Suprapubic skin (tissue), 4 donors: ENCODE data around the gene ROR2. TPM values are rescaled to one million over a fixed set of nuclear protein-coding genes. Genes with fewer than 3 reads are reported as not detected.

Source experiments
- DNase-seq, 2 donors: peaks; one replicate each; pipeline ENCODE4 v3.0.0-alpha.2; 2019; ENCODE audit warnings: low spot score in 2 of 2
- H3K27ac ChIP-seq: fragments of 200-600 bp; sonication (generic); one replicate; pipeline ENCODE4 v1.5.1; 2019
- H3K27me3 ChIP-seq: fragments of 200-600 bp; sonication (generic); one replicate; pipeline ENCODE4 v1.5.1; 2019
- H3K36me3 ChIP-seq: fragments of 200-600 bp; sonication (generic); one replicate; pipeline ENCODE4 v1.5.1; 2019
- H3K4me1 ChIP-seq: fragments of 200-600 bp; sonication (generic); one replicate; pipeline ENCODE4 v1.5.1; 2019
- H3K4me3 ChIP-seq: fragments of 200-600 bp; sonication (generic); one replicate; pipeline ENCODE4 v1.5.1; 2019; ENCODE audit warnings: mild to moderate bottlenecking
- H3K9me3 ChIP-seq: fragments of 200-600 bp; sonication (generic); one replicate; pipeline ENCODE4 v1.5.1; 2019
- EP300 ChIP-seq: sonication (generic); formaldehyde crosslinking; IDR thresholded peaks from one replicate; pipeline ENCODE4 v1.6.1; 2017; ENCODE audit warnings: antibody characterized with exemption
- POLR2A ChIP-seq, 2 donors: fragments of 450-650 bp; IDR thresholded peaks; one replicate each; pipeline ENCODE4 v1.6.1; 2017; ENCODE audit warnings: antibody characterized with exemption in 2 of 2, mild to moderate bottlenecking in 2 of 2, moderate library complexity in 2 of 2
- POLR2AphosphoS5 ChIP-seq, 3 donors: sonication (generic); formaldehyde crosslinking; IDR thresholded peaks; one replicate each; pipeline ENCODE4 v1.6.1; 2017; ENCODE audit warnings: antibody characterized with exemption in 3 of 3
- WGBS: methylation state at CpG from one replicate; pipeline ENCODE4 v1.1.5; 2018; 5-methylcytosine and 5-hydroxymethylcytosine counted together
- total RNA-seq, 4 donors: library from RNA; depleted of rRNA; stranded (reverse); fragments of >200 nt; gene quantifications; one replicate each; pipeline ENCODE4 v1.1.0, GENCODE V29; 2016
- TF ChIP-seq, protein P1 (sequence below), 2 donors: fragments of 200-600 bp in 1 of 2; fragments of 450-650 bp in 1 of 2; sonication (generic) in 1 of 2; IDR thresholded peaks; one replicate each; pipeline ENCODE4 v1.5.1; 2016 to 2019; ENCODE audit warnings: antibody characterized with exemption in 2 of 2, mild to moderate bottlenecking in 1 of 2, moderate library complexity in 1 of 2

Gene ROR2
- total RNA-seq, 4 donors from 2014 or later = 3.3 to 7.3 (median 5.0) TPM

DNA sequence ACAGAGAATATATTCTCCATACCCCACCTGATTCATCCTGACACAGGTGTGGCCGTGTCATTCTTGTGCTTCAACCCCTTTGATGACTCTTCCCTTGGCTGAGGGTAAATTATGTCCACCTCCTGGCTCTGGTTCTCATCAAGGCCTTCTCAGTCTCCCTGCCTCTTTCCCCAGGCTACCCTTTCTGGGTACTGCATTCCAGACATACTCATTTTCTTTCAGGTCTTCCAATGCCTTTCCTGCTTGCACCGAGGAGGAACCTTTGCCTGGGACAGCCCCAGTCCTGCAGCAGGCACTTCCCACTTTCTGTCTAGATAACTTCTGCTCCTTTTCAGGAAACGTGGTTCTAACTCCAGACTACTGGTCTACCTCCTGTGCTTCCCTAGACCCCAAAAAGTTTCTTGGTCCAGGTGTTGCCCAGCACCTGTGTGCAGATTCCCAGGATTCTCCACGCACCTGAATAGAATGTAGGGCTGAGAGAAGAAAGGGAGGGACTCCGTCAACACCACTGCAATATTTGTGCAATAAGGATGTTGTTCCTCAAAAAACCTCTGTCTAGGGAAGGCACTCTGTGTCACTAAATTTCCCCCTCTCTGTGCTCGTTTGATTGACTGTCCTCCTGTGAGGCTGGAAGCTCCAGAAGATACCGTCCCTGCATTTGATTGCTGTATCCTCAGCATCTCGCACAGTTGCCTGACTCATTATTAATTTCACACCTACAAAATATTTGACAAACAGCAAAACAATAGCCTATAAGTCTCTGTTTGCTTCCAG, 271.0 kb downstream of the ROR2 start:
- Histone ChIP-seq H3K4me1 (peaks cover 7% of the 10 kb centered on the region), H3K9me3 (no peaks in the 10 kb centered on the region), H3K4me3 (no peak overlapping the region), H3K27ac (no peak overlapping the region), H3K36me3 (no peaks in the 10 kb centered on the region), H3K27me3 (no peaks in the 10 kb centered on the region)
- 82% methylated on average over 8 of the region's 8 CpGs for WGBS
- DNase-seq = no peak
- TF ChIP-seq, protein P1, sequence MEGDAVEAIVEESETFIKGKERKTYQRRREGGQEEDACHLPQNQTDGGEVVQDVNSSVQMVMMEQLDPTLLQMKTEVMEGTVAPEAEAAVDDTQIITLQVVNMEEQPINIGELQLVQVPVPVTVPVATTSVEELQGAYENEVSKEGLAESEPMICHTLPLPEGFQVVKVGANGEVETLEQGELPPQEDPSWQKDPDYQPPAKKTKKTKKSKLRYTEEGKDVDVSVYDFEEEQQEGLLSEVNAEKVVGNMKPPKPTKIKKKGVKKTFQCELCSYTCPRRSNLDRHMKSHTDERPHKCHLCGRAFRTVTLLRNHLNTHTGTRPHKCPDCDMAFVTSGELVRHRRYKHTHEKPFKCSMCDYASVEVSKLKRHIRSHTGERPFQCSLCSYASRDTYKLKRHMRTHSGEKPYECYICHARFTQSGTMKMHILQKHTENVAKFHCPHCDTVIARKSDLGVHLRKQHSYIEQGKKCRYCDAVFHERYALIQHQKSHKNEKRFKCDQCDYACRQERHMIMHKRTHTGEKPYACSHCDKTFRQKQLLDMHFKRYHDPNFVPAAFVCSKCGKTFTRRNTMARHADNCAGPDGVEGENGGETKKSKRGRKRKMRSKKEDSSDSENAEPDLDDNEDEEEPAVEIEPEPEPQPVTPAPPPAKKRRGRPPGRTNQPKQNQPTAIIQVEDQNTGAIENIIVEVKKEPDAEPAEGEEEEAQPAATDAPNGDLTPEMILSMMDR (IDR thresholded peaks at IDR 0.05) = no peak
- TF ChIP-seq POLR2A (IDR thresholded peaks at IDR 0.05) = no peak
- no peak for TF ChIP-seq POLR2AphosphoS5 (IDR thresholded peaks at IDR 0.05)
- no peak for TF ChIP-seq EP300

DNA sequence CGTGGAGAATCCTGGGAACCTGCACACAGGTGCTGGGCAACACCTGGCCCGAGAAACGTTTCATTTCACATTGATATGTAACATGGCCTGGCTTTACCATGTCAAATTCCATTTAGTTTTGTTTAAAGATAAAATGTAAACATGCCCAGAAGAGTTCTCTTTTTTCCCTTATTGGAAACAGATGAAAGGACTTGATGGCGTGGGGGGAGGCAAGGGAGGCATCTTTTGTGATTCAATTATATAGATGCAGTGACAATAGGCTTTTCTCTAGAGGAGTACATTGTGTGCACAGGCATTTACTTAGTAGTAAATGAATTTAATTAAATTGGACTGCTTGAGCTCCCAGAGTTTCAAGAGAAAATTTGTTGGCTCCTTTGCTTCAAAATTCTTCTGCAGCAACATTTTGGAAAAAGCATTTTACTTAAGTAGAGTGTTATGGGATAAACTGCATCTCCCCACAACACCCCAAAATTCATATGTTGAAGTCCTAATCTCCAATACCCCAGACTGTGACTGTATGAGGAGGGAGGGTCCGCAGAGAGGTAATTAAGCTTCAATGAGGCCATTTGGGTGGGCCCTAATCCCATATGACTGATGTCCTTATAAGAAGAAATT, 272.1 kb downstream of the ROR2 start:
- 72% methylated on average over 5 of the region's 5 CpGs for WGBS
- TF ChIP-seq, protein P1 (IDR thresholded peaks at IDR 0.05) = no peak
- TF ChIP-seq POLR2AphosphoS5 (IDR thresholded peaks at IDR 0.05) (no peak), EP300 (no peak), POLR2A (IDR thresholded peaks at IDR 0.05) (no peak)
- DNase-seq = no peak

DNA sequence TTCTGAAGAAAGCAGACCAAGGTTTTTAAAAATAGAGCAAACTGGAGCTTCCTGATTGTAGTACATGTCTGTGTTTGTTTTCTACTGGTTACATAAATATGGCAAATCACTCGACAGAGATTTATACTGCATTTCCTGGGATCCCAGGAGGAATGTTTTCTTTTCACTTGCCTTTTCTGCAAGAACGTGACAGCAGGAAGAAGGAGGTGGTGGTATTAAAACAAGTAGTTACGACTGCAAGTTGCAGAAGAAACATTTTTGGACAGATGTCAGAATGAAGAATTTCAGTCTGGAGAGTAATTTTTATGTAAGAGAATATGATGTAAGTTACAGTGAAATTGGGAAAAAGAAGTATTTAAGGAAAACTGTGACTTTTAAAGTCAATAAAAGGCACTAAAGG, 272.7 kb downstream of the ROR2 start:
- Histone ChIP-seq H3K4me1 (peaks cover 7% of the 10 kb centered on the region), H3K36me3 (no peaks in the 10 kb centered on the region), H3K27ac (no peak overlapping the region), H3K27me3 (no peaks in the 10 kb centered on the region), H3K4me3 (no peak overlapping the region), H3K9me3 (no peaks in the 10 kb centered on the region)
- no peak for DNase-seq
- WGBS = 47% methylated on average over 3 of the region's 3 CpGs
- no peak for TF ChIP-seq POLR2A (IDR thresholded peaks at IDR 0.05)
- TF ChIP-seq, protein P1 (IDR thresholded peaks at IDR 0.05) = no peak
- TF ChIP-seq POLR2AphosphoS5 (IDR thresholded peaks at IDR 0.05) = no peak
- TF ChIP-seq EP300 = no peak

More for the DNA sequence above, 272.1 kb downstream of the ROR2 start:
- no peaks in the 10 kb centered on the region for H3K9me3 ChIP-seq
- H3K27ac ChIP-seq = no peak overlapping the region
- H3K36me3 ChIP-seq = no peaks in the 10 kb centered on the region
- H3K4me1 ChIP-seq = peaks cover 7% of the 10 kb centered on the region
- no peak overlapping the region for H3K4me3 ChIP-seq
- no peaks in the 10 kb centered on the region for H3K27me3 ChIP-seq

DNA sequence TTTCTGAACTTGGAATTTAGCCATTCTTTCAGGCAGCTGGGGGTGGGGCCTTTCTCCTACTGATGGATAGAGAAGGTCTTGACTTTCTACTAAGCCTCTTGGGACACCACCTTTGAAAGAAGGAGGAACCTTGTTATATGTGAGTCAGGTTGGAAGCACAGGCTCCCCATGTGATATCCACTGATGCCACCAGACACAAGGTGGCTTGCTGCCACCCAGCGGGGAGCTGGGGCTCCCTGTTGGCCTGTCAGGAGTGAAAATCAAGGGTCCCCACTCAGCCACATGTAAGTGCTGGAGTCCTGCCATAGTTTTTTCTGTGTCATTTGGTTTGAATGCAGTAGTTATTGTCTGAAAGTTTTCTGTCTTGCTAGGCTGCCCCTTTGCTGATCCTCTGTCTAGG, 274.0 kb downstream of the ROR2 start:
- WGBS = 100% methylated on average over 1 of the region's 1 CpG
- TF ChIP-seq EP300 (no peak), POLR2AphosphoS5 (IDR thresholded peaks at IDR 0.05) (no peak), POLR2A (IDR thresholded peaks at IDR 0.05) (no peak)
- TF ChIP-seq, protein P1 (IDR thresholded peaks at IDR 0.05) = no peak
- Histone ChIP-seq H3K4me3 (no peak overlapping the region), H3K27me3 (no peaks in the 10 kb centered on the region), H3K27ac (no peak overlapping the region), H3K9me3 (no peaks in the 10 kb centered on the region), H3K36me3 (no peaks in the 10 kb centered on the region), H3K4me1 (no peaks in the 10 kb centered on the region)
- no peak for DNase-seq

DNA sequence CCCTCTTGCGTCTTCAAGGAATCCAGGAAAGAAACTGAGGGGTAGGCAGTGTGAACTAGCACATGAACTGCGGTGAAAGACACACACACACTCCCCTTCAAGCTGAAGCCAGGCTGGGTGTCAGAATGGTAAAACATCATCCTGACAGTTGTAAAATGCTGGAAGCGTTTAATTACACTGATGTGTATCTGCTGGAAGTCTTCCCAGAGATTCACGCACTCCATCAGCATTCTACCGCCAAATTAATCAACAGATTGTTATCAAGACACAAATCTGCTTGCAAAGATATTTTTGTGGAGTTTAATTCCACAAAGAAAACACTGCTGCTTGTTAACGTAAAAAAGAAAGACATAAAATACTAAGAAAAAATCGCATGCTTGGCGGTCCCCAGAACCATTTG, 285.4 kb downstream of the ROR2 start:
- WGBS = 39% methylated on average over 8 of the region's 8 CpGs

More for the DNA sequence above, 285.4 kb downstream of the ROR2 start:
- DNase-seq = no peak
- no peak overlapping the region for H3K27ac ChIP-seq
- no peaks in the 10 kb centered on the region for H3K9me3 ChIP-seq
- no peaks in the 10 kb centered on the region for H3K27me3 ChIP-seq
- H3K36me3 ChIP-seq = no peaks in the 10 kb centered on the region
- TF ChIP-seq POLR2A (IDR thresholded peaks at IDR 0.05) (no peak), EP300 (no peak), POLR2AphosphoS5 (IDR thresholded peaks at IDR 0.05) (no peak)
- TF ChIP-seq, protein P1 (IDR thresholded peaks at IDR 0.05) = no peak
- H3K4me3 ChIP-seq = no peak overlapping the region
- H3K4me1 ChIP-seq = peaks cover 10% of the 10 kb centered on the region
